DMS153 treated with DMSO at 0.1 percent for 48 hours (cell line): Measurements from ENCODE around the gene ARL13A.
"Not testable (repeated sequence)": the region's sequence is repeated elsewhere in the genome, so short reads cannot be mapped to it uniquely, and the experiment has no call there.

ENCODE experiments used
- DNase-seq: peaks from one replicate; lab custom pipeline; 2025; ENCODE audit not compliant: unreplicated experiment; lab: John Stamatoyannopoulos, UW

The ARL13A gene

DNA sequence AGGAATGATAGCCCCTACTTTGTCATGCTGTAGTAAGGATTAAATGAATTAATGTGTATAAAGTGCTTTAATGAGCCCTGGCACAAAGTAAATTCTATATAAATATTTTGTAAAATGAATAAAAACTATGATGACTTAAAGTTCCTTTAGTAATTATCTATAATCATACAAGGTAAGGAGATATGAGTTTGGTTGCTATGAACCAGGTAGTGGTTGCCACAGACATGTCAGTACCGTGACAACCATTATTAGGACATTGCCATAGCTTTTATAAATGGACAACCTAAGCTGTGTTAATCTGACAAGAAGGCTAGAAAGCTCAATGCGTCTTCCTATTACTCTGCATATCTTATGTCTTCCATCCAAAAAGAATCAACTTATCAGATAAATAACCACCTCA lies at the start of gene ARL13A:
TSS of gene ARL13A (plus strand) at position 301 of the 400 bp plus-strand sequence. CDS start 3,982 bp downstream, outside the sequence.
- DNase-seq, result no peak

DNA sequence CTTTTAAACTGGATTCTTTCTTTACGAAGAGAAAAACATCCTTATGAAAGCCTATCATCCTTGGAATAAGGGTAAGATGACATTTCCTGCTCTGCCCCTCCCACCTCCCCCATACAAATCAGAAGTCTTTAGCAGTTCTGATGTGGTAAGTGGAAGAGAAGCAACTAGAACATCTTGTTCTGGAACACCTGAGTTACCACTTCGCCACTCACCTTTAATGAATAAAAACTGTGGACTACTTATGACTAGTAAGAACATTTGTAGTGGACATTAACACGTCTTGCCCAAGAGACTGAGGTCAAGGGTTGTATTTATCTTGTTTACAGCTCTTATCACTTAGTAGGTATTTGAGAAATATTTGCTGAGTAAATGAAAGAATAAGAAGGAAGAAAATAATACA lies 45.1 kb upstream of the ARL13A start:
- DNase-seq, result no peak

DNA sequence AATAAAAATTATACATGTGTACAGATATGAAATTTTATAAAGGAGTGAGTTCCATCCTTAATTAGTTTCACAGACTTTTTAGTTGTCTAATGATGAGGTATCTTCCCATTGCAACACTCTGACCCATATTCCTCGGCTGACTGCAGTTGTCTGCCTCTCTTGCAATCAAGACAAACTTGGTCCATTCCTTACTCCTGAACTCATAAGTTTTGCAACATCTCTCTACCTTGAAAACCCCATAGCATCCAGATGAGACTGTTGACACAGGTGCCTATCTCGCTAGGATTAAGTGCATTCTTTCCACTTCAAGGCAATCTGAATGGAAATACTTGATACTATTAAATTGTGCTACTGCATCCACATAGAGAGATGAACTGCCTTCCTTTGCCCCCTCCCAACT lies 43.1 kb upstream of the ARL13A start:
- no peak for DNase-seq

- no peak for DNase-seq
Observed at GRCh38 chrX:100928660-100929613, 40.6 kb upstream of the ARL13A start, which contains the start of gene XKRX. TSS of gene XKRX (minus strand) at chrX:100928917. CDS start at chrX:100928304, 613 bp downstream.

DNA sequence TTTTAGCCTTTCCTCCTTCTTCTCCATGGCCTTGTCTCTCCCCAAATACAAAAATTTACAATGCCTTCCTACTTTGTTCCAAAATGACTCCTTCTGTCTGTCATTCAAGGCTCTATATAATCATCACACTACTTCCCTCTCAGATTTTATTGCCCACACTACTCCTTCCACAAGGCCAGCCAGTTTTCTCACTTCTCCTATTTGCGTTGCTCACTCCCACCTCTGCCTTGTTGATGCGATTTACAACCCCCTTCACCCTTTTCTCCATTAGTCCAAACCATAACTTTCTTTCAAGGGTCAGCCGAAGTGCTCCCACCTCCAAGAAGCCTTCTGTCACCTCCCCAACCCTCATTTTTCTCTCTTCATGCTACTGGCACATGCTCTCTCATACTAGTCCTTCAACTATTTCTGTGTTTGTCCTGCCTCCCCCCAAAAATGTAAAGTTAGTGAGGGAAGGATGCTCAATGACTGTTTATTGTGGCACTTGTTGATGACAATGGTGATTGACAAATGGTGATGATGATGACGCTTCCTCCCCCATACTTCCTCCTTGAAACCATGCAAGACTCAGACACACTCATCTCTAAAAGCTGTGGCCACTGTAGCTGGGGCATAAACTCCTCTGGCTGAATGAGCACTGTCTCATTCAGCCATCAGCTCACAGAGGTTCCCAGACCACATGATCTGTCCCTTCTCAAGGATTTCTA lies 38.1 kb upstream of the ARL13A start:
- no peak for DNase-seq

DNA sequence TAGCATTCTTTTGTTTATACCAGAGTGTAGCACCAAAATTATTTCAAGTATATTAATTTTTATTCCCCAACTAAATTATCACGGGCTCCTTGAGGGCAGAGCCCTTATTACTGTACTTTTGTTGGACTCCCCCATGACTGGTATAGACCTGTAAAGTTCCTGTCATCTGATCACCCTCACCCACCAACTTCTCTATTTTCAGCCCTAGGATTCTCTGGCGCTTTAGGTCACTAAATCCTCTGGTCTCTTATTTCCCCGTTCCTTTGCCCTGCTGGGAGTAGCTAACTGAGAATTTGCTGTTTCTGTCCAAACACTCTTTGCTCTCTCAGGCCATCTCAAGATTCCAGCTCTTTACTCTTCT lies 37.6 kb upstream of the ARL13A start:
- DNase-seq, result no peak

- no peak for DNase-seq
Observed at GRCh38 chrX:100935767-100936166, 33.7 kb upstream of the ARL13A start.

- DNase-seq, result no peak
Observed at GRCh38 chrX:100939333-100939732, 30.2 kb upstream of the ARL13A start.

- no peak for DNase-seq
Observed at GRCh38 chrX:100944601-100945000, 24.9 kb upstream of the ARL13A start.

- no peak for DNase-seq
Observed at GRCh38 chrX:100946299-100946927, 23.1 kb upstream of the ARL13A start.

DNA sequence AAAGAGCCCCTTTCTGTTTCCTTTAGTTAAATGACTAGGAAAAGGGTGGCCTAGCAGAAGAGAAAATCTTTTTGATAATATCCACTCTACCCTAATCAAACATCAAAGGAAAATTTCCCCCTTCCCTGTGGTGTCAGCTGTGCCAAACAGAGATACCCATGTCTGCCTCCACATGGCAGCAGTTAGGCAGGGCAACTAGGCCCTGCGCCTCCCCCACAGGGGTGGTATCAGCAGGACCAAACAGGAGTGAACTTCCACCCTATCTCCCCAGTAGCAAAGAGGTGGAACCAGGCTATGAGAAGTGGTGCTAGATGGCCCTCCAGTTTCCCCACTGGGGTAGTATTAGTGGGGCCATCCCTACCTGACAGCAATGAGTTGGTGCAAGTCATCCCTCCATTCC lies 21.0 kb upstream of the ARL13A start:
- no peak for DNase-seq

DNA sequence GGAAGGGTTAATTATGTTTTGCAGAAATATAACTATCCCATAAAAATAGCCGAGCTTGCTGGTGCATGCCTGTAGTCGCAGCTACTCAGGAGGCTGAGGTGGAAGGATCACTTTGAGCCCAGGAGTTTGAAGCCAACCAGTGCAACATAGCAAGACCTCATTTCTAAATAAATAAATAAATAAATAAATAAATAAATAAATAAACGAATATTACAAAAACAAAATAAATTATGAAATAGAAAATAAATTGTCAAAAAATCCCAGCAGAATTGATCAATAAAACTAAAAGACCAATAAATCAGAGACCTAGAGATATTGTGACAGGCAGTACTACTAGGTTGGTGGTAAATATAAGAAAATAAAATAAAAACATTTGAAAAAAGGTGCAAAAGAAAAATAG lies 6.7 kb upstream of the ARL13A start:
- no peak for DNase-seq

DNA sequence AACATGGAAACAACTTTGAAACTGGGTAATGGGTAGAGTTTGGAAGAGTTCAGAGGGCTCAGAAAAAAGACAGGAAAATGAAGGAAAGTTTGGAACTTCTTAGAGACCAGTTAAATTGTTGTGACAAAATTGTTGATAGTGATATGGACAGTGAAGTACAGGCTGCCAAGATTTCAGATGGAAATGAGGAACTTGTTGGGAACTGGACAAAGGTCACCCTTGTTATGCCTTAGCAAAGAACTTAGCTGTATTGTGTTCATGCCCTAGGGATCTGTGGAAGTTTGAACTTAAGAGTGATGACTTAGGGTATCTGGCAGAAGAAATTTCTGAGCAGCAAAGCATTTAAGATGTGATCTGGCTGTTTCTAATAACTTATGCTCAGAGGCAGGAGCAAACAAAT lies 5.1 kb upstream of the ARL13A start:
- no peak for DNase-seq

DNA sequence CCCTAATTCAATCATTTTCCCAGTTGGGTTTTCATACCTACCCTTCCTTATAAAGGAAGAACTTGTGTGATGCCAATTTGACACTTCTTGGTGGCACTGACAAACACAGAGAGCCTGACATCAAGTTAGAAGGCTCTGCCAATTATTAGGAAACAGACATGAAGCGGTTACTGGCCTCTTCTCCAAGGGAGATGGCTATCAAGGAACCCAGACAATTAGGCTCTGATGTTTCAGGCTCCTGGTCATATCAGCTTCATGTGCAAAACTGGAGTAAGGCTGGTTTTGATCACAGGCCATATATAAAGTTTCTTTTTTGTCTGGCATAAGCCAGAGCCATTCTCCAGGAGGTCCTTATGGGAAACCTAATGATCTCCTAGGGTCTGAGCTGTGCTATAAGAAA lies 428 bp downstream of the ARL13A start:
- DNase-seq, result no peak

GRCh38 chrX:100973411-100973810 lies 3.9 kb downstream of the ARL13A start:
- no peak for DNase-seq

DNA sequence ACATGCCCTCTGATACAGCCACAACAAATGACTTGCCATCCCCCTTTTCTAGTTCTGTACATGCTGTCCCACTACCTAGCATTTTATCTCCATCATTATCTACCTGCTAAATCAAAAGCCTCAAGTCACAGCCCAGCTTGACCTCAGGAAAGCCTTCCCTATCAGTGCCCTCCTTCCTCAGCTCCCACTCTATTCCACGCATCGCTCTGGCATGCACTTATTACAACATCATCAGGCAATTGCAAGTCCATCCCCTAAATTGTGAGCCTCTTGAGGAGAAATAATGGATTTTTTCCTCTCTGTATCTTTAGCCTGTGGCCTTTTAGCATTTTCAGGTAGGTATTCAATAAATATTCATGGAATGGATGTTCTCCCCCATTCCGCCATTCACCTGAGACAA lies 5.7 kb downstream of the ARL13A start:
- no peak for DNase-seq

GRCh38 chrX:100976211-100976610 lies 6.7 kb downstream of the ARL13A start:
- DNase-seq, result no peak

DNA sequence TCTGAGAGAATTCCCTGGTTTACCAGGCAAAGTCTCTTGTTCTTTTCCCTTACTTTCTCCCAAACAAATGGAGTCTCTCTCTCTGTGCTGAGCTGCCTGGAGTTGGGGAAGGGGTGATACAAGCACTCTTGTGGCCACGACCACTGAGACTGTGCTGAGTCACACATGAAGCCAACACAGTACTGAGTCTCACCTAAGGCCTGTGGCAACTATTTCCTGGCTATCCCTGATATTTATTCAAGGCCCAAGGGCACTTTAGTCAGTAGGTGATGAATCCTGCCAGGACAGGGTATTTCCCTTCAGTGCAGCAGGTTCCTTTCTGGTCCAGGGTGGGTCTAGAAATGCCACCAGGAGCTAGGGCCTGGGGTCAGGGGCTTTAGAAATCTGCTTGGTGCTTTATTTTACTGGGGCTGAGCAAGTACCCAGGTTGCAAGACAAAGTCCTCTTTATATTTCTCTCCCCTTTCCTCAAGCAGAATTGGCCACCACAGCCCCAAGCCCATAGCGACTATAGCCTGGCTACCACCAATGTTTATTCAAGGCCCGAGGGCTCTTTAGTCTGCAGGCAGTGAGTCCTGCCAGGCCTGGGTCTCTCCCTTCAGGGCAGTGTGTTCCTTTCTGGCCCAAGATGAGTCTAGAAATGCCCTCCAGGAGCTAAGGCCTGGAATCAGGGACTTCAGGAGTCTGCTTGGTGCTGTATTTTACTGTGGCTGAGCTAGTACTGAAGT lies 10.5 kb downstream of the ARL13A start:
- DNase-seq, result no peak

DNA sequence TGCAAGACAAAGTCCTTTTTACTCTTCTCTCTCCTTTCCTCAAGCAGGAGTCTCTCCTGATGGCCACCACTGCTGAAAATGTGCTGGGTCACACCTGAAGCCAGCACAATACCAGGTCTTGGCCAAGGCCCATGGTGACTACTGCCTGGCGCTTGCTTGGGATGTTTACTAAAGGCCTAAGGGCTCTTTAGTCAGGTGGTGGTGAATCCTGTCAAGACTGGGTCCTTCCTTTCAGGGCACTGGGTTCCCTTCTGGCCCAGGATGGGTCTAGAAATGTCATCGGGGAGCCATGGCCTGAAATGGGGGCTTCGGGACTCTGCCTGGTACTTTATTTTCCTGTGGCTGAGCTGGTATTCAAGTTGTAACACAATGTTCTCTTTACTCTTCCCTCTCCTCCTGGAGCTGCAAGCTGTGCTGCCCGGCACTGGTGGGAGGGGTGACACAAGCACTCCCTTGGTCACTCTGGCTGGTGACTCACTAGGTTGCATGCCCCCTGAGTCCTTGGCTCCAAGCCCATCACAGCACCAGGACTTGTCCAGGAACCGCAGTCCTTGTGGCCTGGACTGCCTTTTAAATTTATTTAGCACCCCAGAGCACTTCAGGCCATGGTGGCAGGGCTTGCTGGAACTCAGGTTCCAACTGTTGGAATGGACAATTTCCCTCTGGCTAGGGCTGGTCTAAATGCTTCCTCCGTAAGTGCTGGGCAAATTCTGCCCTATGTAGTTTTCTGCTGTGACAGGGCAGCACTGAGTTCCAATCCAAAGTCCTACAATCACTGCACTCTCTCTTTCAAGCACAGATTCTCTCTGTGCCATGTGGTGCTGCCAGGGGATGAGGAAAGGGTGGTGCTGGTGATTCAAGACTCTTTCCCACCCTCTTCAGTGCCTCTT lies 11.3 kb downstream of the ARL13A start:
- no peak for DNase-seq

GRCh38 chrX:100981498-100981845 lies 12.0 kb downstream of the ARL13A start:
- not testable (repeated sequence) for DNase-seq
